ENCODE results near the gene MED8. TPM values are rescaled to one million over a fixed set of nuclear protein-coding genes. Genes with fewer than 3 reads are reported as not detected.

Gene MED8
- total RNA-seq, 1 donor from 2014 or later = 23.6 TPM

GRCh38 chr1:43366601-43367025 lies 23.0 kb downstream of the MED8 start:
- Mint-ChIP-seq H3K9me3 (no peaks in the 10 kb centered on the region), H3K4me3 (peak overlapping the region; percentile 81), H3K27me3 (ENCODE audit: insufficient read depth, low read depth) (peaks cover 4% of the 10 kb centered on the region), H3K36me3 (peaks cover 27% of the 10 kb centered on the region), H3K27ac (no peak overlapping the region), H3K4me1 (peaks cover 26% of the 10 kb centered on the region)
- Histone ChIP-seq H3K9me3 (ENCODE audit: low read depth) (no peaks in the 10 kb centered on the region), H2AFZ (replicated peaks) (no peak overlapping the region), H3K27me3 (no peaks in the 10 kb centered on the region), H3K9ac (no peak overlapping the region), H3K27ac (no peak overlapping the region), H3K79me2 (ENCODE audit: low read depth) (peaks cover 11% of the 10 kb centered on the region), H3K4me1 (peaks cover 22% of the 10 kb centered on the region), H3K4me2 (peak overlapping the region; percentile 96), H3K36me3 (peaks cover 9% of the 10 kb centered on the region), H3K4me3 (peak overlapping the region; percentile 74), H3F3A (ENCODE audit: low read depth) (peaks cover 34% of the 10 kb centered on the region), H4K20me1 (ENCODE audit: low read depth) (peaks cover 20% of the 10 kb centered on the region)
- TF ChIP-seq EZH2phosphoT487 (IDR thresholded peaks at IDR 0.05) = no peak
- TF ChIP-seq, protein P1, sequence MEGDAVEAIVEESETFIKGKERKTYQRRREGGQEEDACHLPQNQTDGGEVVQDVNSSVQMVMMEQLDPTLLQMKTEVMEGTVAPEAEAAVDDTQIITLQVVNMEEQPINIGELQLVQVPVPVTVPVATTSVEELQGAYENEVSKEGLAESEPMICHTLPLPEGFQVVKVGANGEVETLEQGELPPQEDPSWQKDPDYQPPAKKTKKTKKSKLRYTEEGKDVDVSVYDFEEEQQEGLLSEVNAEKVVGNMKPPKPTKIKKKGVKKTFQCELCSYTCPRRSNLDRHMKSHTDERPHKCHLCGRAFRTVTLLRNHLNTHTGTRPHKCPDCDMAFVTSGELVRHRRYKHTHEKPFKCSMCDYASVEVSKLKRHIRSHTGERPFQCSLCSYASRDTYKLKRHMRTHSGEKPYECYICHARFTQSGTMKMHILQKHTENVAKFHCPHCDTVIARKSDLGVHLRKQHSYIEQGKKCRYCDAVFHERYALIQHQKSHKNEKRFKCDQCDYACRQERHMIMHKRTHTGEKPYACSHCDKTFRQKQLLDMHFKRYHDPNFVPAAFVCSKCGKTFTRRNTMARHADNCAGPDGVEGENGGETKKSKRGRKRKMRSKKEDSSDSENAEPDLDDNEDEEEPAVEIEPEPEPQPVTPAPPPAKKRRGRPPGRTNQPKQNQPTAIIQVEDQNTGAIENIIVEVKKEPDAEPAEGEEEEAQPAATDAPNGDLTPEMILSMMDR (IDR thresholded peaks at IDR 0.05) = no peak
- TF ChIP-seq EZH2 (IDR thresholded peaks at IDR 0.05) = no peak
- peak; percentile 53 for DNase-seq (ENCODE audit: low spot score)

DNA sequence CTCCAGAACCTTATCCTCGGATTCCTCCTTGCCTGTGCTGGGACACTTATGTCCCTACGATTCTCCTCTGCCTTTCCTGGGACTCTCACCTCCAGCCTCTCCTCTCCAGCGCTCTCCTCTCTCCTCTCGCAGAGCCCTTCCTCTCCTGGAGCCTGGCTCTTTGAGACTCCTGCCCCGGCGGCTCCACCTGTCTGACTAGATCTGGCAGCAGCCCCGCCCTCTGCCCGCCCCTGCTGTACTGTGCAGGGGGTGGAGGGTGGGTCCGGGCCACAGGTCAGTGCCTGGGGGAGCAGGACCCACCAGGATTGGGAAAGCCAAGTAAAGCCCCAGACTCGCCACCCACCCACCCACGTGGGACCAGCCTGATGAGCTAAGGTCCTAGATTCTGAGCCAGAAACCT lies 23.4 kb downstream of the MED8 start:
- Histone ChIP-seq H3K27me3 (no peaks in the 10 kb centered on the region), H4K20me1 (ENCODE audit: low read depth) (peaks cover 24% of the 10 kb centered on the region), H3K36me3 (peaks cover 13% of the 10 kb centered on the region), H3K4me1 (peaks cover 24% of the 10 kb centered on the region), H3K79me2 (ENCODE audit: low read depth) (peaks cover 15% of the 10 kb centered on the region), H2AFZ (replicated peaks) (no peak overlapping the region), H3K9ac (no peak overlapping the region), H3F3A (ENCODE audit: low read depth) (peaks cover 39% of the 10 kb centered on the region), H3K27ac (no peak overlapping the region), H3K4me3 (no peak overlapping the region), H3K4me2 (peak overlapping the region; percentile 96), H3K9me3 (ENCODE audit: low read depth) (no peaks in the 10 kb centered on the region)
- Mint-ChIP-seq H3K27me3 (ENCODE audit: insufficient read depth, low read depth) (peaks cover 5% of the 10 kb centered on the region), H3K27ac (no peak overlapping the region), H3K9me3 (no peaks in the 10 kb centered on the region), H3K4me3 (peak overlapping the region; percentile 81), H3K36me3 (peaks cover 32% of the 10 kb centered on the region), H3K4me1 (peaks cover 30% of the 10 kb centered on the region)
- DNase-seq (ENCODE audit: low spot score) = peak; percentile 50
- no peak for TF ChIP-seq EZH2phosphoT487 (IDR thresholded peaks at IDR 0.05)
- TF ChIP-seq, protein P1 (IDR thresholded peaks at IDR 0.05) = no peak
- no peak for TF ChIP-seq EZH2 (IDR thresholded peaks at IDR 0.05)

DNA sequence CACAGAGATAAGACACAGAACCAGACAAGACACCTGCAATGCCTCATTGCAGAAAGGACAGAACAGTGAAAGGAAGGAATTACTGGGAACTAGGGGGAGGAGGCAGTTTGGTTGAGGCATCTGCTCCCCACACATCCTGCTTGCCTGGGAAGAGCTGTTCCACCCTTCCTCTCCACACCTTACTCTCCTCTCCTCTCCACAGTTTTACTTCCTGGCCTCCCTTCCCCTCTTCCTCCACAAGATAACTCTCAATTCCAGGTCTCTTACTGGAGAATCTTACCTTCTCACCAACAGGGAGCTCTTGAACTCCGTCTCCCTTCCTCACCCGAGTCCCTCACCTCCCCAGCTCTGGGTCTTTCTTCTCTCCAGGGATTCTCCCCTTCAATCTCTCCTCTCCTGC lies 23.9 kb downstream of the MED8 start:
- no peak overlapping the region for H3K9ac ChIP-seq
- Mint-ChIP-seq H3K27ac (no peak overlapping the region), H3K4me1 (peaks cover 35% of the 10 kb centered on the region), H3K36me3 (peaks cover 36% of the 10 kb centered on the region), H3K4me3 (peak overlapping the region; percentile 70), H3K9me3 (no peaks in the 10 kb centered on the region), H3K27me3 (ENCODE audit: insufficient read depth, low read depth) (peaks cover 6% of the 10 kb centered on the region)
- TF ChIP-seq EZH2 (IDR thresholded peaks at IDR 0.05) (no peak), EZH2phosphoT487 (IDR thresholded peaks at IDR 0.05) (no peak)
- TF ChIP-seq, protein P1 (IDR thresholded peaks at IDR 0.05) = no peak
- no peak overlapping the region for H3K27ac ChIP-seq
- no peak for DNase-seq (ENCODE audit: low spot score)
- H3K27me3 ChIP-seq = no peaks in the 10 kb centered on the region
- no peak overlapping the region for H3K4me3 ChIP-seq
- peaks cover 29% of the 10 kb centered on the region for H4K20me1 ChIP-seq (ENCODE audit: low read depth)
- H2AFZ ChIP-seq (replicated peaks) = no peak overlapping the region
- peaks cover 40% of the 10 kb centered on the region for H3F3A ChIP-seq (ENCODE audit: low read depth)
- no peaks in the 10 kb centered on the region for H3K9me3 ChIP-seq (ENCODE audit: low read depth)
- peak overlapping the region; percentile 96 for H3K4me2 ChIP-seq
- H3K79me2 ChIP-seq (ENCODE audit: low read depth) = peaks cover 20% of the 10 kb centered on the region
- peaks cover 14% of the 10 kb centered on the region for H3K36me3 ChIP-seq
- peaks cover 29% of the 10 kb centered on the region for H3K4me1 ChIP-seq

Measured in neural progenitor cell (in vitro differentiated cells).